ENCODE results near the gene CAMKMT.

Gene CAMKMT

GRCh38 chr2:44682459-44682858, 320.7 kb downstream of the CAMKMT start:
- Histone ChIP-seq H3K79me2 (ENCODE audit: low read length) (no peaks in the 10 kb centered on the region), H3K27me3 (replicated peaks; ENCODE audit: insufficient read depth, low read length) (no peaks in the 10 kb centered on the region), H3F3A (ENCODE audit: insufficient read depth, low read length) (no peaks in the 10 kb centered on the region), H3K4me3 (ENCODE audit: low read length) (no peak overlapping the region), H3K9me2 (replicated peaks; ENCODE audit: insufficient read depth, low read length) (no peaks in the 10 kb centered on the region), H4K20me1 (ENCODE audit: insufficient read depth, low read length) (no peaks in the 10 kb centered on the region), H3K36me3 (replicated peaks; ENCODE audit: insufficient read depth, low read length) (no peaks in the 10 kb centered on the region), H3K4me1 (ENCODE audit: low read length) (no peaks in the 10 kb centered on the region), H3K27ac (ENCODE audit: low read length) (no peak overlapping the region), H3K4me2 (ENCODE audit: low read depth, low read length) (no peak overlapping the region), H3K9me3 (replicated peaks; ENCODE audit: insufficient read depth, low read length) (no peaks in the 10 kb centered on the region), H2AFZ (ENCODE audit: low read length) (no peak overlapping the region), H3K9ac (ENCODE audit: low read length) (no peak overlapping the region)
- TF ChIP-seq, protein P1, sequence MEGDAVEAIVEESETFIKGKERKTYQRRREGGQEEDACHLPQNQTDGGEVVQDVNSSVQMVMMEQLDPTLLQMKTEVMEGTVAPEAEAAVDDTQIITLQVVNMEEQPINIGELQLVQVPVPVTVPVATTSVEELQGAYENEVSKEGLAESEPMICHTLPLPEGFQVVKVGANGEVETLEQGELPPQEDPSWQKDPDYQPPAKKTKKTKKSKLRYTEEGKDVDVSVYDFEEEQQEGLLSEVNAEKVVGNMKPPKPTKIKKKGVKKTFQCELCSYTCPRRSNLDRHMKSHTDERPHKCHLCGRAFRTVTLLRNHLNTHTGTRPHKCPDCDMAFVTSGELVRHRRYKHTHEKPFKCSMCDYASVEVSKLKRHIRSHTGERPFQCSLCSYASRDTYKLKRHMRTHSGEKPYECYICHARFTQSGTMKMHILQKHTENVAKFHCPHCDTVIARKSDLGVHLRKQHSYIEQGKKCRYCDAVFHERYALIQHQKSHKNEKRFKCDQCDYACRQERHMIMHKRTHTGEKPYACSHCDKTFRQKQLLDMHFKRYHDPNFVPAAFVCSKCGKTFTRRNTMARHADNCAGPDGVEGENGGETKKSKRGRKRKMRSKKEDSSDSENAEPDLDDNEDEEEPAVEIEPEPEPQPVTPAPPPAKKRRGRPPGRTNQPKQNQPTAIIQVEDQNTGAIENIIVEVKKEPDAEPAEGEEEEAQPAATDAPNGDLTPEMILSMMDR (IDR thresholded peaks at IDR 0.05; ENCODE audit: low read length) = no peak
- TF ChIP-seq EZH2phosphoT487 (IDR thresholded peaks at IDR 0.05; ENCODE audit: low read length) (no peak), EZH2 (optimal IDR thresholded peaks at IDR 0.05; ENCODE audit: low read depth, low read length) (no peak)
- no peak for DNase-seq

GRCh38 chr2:44684559-44684958, 322.8 kb downstream of the CAMKMT start:
- TF ChIP-seq, protein P1 (IDR thresholded peaks at IDR 0.05; ENCODE audit: low read length) = no peak
- no peak overlapping the region for H3K27ac ChIP-seq (ENCODE audit: low read length)
- H3K4me3 ChIP-seq (ENCODE audit: low read length) = no peak overlapping the region
- no peak for DNase-seq
- no peaks in the 10 kb centered on the region for H4K20me1 ChIP-seq (ENCODE audit: insufficient read depth, low read length)
- no peaks in the 10 kb centered on the region for H3K27me3 ChIP-seq (replicated peaks; ENCODE audit: insufficient read depth, low read length)
- H3K9me3 ChIP-seq (replicated peaks; ENCODE audit: insufficient read depth, low read length) = no peaks in the 10 kb centered on the region
- H3K9ac ChIP-seq (ENCODE audit: low read length) = no peak overlapping the region
- H2AFZ ChIP-seq (ENCODE audit: low read length) = no peak overlapping the region
- no peaks in the 10 kb centered on the region for H3K79me2 ChIP-seq (ENCODE audit: low read length)
- no peak overlapping the region for H3K4me2 ChIP-seq (ENCODE audit: low read depth, low read length)
- no peaks in the 10 kb centered on the region for H3F3A ChIP-seq (ENCODE audit: insufficient read depth, low read length)
- no peaks in the 10 kb centered on the region for H3K9me2 ChIP-seq (replicated peaks; ENCODE audit: insufficient read depth, low read length)
- H3K4me1 ChIP-seq (ENCODE audit: low read length) = no peaks in the 10 kb centered on the region
- H3K36me3 ChIP-seq (replicated peaks; ENCODE audit: insufficient read depth, low read length) = no peaks in the 10 kb centered on the region

GRCh38 chr2:44686561-44686960, 324.8 kb downstream of the CAMKMT start:
- no peak overlapping the region for H2AFZ ChIP-seq (ENCODE audit: low read length)
- no peak overlapping the region for H3K4me2 ChIP-seq (ENCODE audit: low read depth, low read length)
- H3F3A ChIP-seq (ENCODE audit: insufficient read depth, low read length) = no peaks in the 10 kb centered on the region
- no peaks in the 10 kb centered on the region for H3K27me3 ChIP-seq (replicated peaks; ENCODE audit: insufficient read depth, low read length)
- TF ChIP-seq EZH2 (optimal IDR thresholded peaks at IDR 0.05; ENCODE audit: low read depth, low read length) = no peak
- TF ChIP-seq EZH2phosphoT487 (IDR thresholded peaks at IDR 0.05; ENCODE audit: low read length) = no peak
- TF ChIP-seq, protein P1 (IDR thresholded peaks at IDR 0.05; ENCODE audit: low read length) = no peak
- H3K4me1 ChIP-seq (ENCODE audit: low read length) = no peaks in the 10 kb centered on the region
- H3K4me3 ChIP-seq (ENCODE audit: low read length) = no peak overlapping the region
- no peaks in the 10 kb centered on the region for H3K79me2 ChIP-seq (ENCODE audit: low read length)
- H4K20me1 ChIP-seq (ENCODE audit: insufficient read depth, low read length) = no peaks in the 10 kb centered on the region
- H3K9me2 ChIP-seq (replicated peaks; ENCODE audit: insufficient read depth, low read length) = no peaks in the 10 kb centered on the region
- H3K9ac ChIP-seq (ENCODE audit: low read length) = no peak overlapping the region
- H3K27ac ChIP-seq (ENCODE audit: low read length) = no peak overlapping the region
- H3K36me3 ChIP-seq (replicated peaks; ENCODE audit: insufficient read depth, low read length) = no peaks in the 10 kb centered on the region
- no peaks in the 10 kb centered on the region for H3K9me3 ChIP-seq (replicated peaks; ENCODE audit: insufficient read depth, low read length)
- DNase-seq = no peak
